SK-N-SH (cell line): Measurements from ENCODE around the gene UGT1A4. TPM values are rescaled to one million over a fixed set of nuclear protein-coding genes. Genes with fewer than 3 reads are reported as not detected.
"Not testable (repeated sequence)": the region's sequence is repeated elsewhere in the genome, so short reads cannot be mapped to it uniquely, and the experiment has no call there.

ENCODE experiments used
- CTCF ChIA-PET: fragments of 300-600, 350-600 bp; formaldehyde crosslinking; extraction: SDS; loops from one replicate; lab custom pipeline; 2021; lab: Yijun Ruan, JAX
- POLR2A ChIA-PET: fragments of 350-600 bp; sonication (Branson Sonifier 250); formaldehyde crosslinking; extraction: SDS; loops from one replicate; lab custom pipeline; 2020; ENCODE audit warnings: antibody characterized with exemption, inconsistent platforms; lab: Yijun Ruan, JAX
- DNase-seq: peaks from one replicate; pipeline ENCODE4 v3.0.0; 2012
- H2AFZ ChIP-seq: fragments of 200-600 bp; sonication (generic); 2 replicates; pipeline ENCODE4 v1.8.1; 2016; ENCODE audit warnings: antibody characterized with exemption, mild to moderate bottlenecking, low read depth
- H3F3A ChIP-seq: fragments of 200-600 bp; sonication (generic); replicated peaks from 2 replicates; pipeline ENCODE3; 2016; ENCODE audit warnings: antibody characterized with exemption, mild to moderate bottlenecking; ENCODE audit not compliant: insufficient read depth
- H3K27ac ChIP-seq, 2 experiments: fragments of 200-500 bp in 1 of 2; fragments of 200-600 bp in 1 of 2; sonication (Bioruptor generic) in 1 of 2; sonication (generic), shearing (Covaris generic) in 1 of 2; 2 replicates each; pipeline versions ENCODE4 v1.5.1 to v1.6.1; 2014 to 2016; ENCODE audit warnings: low read depth in 2 of 2, inconsistent platforms in 1 of 2, low read length in 1 of 2, mild to moderate bottlenecking in 1 of 2, mixed read lengths in 1 of 2
- H3K27me3 ChIP-seq: fragments of 200-600 bp; sonication (generic), shearing (Covaris generic); 2 replicates; pipeline ENCODE4 v1.6.1; 2016; ENCODE audit warnings: mixed run types; ENCODE audit not compliant: insufficient read depth
- H3K36me3 ChIP-seq, 2 experiments: fragments of 200-500 bp in 1 of 2; fragments of 200-600 bp in 1 of 2; sonication (Bioruptor generic) in 1 of 2; sonication (generic) in 1 of 2; replicated peaks in 1 of 2; 2 replicates each; pipeline versions ENCODE3 to v1.5.1; 2014 to 2016; ENCODE audit warnings: low read length in 1 of 2, mild to moderate bottlenecking in 1 of 2; ENCODE audit not compliant: insufficient read depth in 2 of 2, control insufficient read depth in 1 of 2
- H3K4me1 ChIP-seq, 2 experiments: fragments of 200-500 bp in 1 of 2; fragments of 200-600 bp in 1 of 2; sonication (Bioruptor generic) in 1 of 2; sonication (generic), shearing (Covaris generic) in 1 of 2; 2 replicates each; pipeline versions ENCODE4 v1.5.1 to v1.6.1; 2014 to 2016; ENCODE audit warnings: low read depth in 1 of 2, low read length in 1 of 2, mixed run types in 1 of 2; ENCODE audit not compliant: insufficient read depth in 2 of 2, control insufficient read depth in 1 of 2
- H3K4me2 ChIP-seq: fragments of 200-600 bp; sonication (generic), shearing (Covaris generic); 2 replicates; pipeline ENCODE4 v1.6.1; 2017; ENCODE audit warnings: mixed run types
- H3K4me3 ChIP-seq, 2 experiments: fragments of 200-500 bp in 1 of 2; fragments of 200-600 bp in 1 of 2; sonication (Bioruptor generic) in 1 of 2; sonication (generic), shearing (Covaris generic) in 1 of 2; 2 replicates each; pipeline versions ENCODE4 v1.5.1 to v1.8.1; 2014 to 2016; ENCODE audit warnings: low read depth in 2 of 2, inconsistent platforms in 1 of 2, low read length in 1 of 2, mild to moderate bottlenecking in 1 of 2, mixed read lengths in 1 of 2, moderate library complexity in 1 of 2
- H3K79me2 ChIP-seq: fragments of 200-600 bp; sonication (generic); 2 replicates; pipeline ENCODE4 v1.8.1; 2017; ENCODE audit warnings: mild to moderate bottlenecking; ENCODE audit not compliant: insufficient read depth
- H3K9ac ChIP-seq: fragments of 200-600 bp; sonication (generic); 2 replicates; pipeline ENCODE4 v1.6.1; 2017; ENCODE audit warnings: mixed run types
- H3K9me2 ChIP-seq: fragments of 200-600 bp; sonication (generic); 2 replicates; pipeline ENCODE4 v1.6.1; 2017; ENCODE audit warnings: mixed run types
- H3K9me3 ChIP-seq: fragments of 200-600 bp; sonication (generic); 2 replicates; pipeline ENCODE4 v1.6.1; 2017; ENCODE audit warnings: mixed run types, mild to moderate bottlenecking, moderate library complexity
- H4K20me1 ChIP-seq: fragments of 200-600 bp; sonication (generic); 2 replicates; pipeline ENCODE4 v1.6.1; 2017; ENCODE audit warnings: mild to moderate bottlenecking, mixed run types; ENCODE audit not compliant: insufficient read depth
- CHD2 ChIP-seq: fragments of 150-350 bp; IDR thresholded peaks from 2 replicates; pipeline ENCODE4 v1.6.1; 2018; ENCODE audit warnings: low read length; ENCODE audit not compliant: partially characterized antibody
- ELF1 ChIP-seq: IDR thresholded peaks from 2 replicates; pipeline ENCODE4 v1.4.0; 2012
- EZH2phosphoT487 ChIP-seq: fragments of 200-600 bp; sonication (generic); IDR thresholded peaks from 2 replicates; pipeline ENCODE4 v1.6.1; 2017; ENCODE audit warnings: low read depth, mixed run types, mild to moderate bottlenecking, antibody characterized with exemption, moderate library complexity, borderline replicate concordance
- FOSL2 ChIP-seq: IDR thresholded peaks from 2 replicates; pipeline ENCODE4 v1.4.0; 2012; ENCODE audit warnings: low read depth, mild to moderate bottlenecking, moderate library complexity, borderline replicate concordance
- FOXJ3 ChIP-seq: sonication (generic); formaldehyde crosslinking; IDR thresholded peaks from 2 replicates; pipeline ENCODE4 v1.5.1; 2020; ENCODE audit warnings: mild to moderate bottlenecking, missing genetic modification reagents
- FOXM1 ChIP-seq: IDR thresholded peaks from 2 replicates; pipeline ENCODE4 v1.4.0; 2012; ENCODE audit warnings: low read depth, mild to moderate bottlenecking
- GABPA ChIP-seq: IDR thresholded peaks from 2 replicates; pipeline ENCODE4 v1.4.0; 2012; ENCODE audit warnings: low read depth, mild to moderate bottlenecking
- GATA2 ChIP-seq: sonication (generic); formaldehyde crosslinking; IDR thresholded peaks from 2 replicates; pipeline ENCODE4 v1.5.0; 2020; ENCODE audit warnings: mild to moderate bottlenecking, missing genetic modification reagents
- MEF2A ChIP-seq: IDR thresholded peaks from 2 replicates; pipeline ENCODE4 v1.4.0; 2012; ENCODE audit warnings: low read depth, borderline replicate concordance
- MXI1 ChIP-seq: IDR thresholded peaks from 2 replicates; pipeline ENCODE4 v1.6.1; 2012; ENCODE audit warnings: mild to moderate bottlenecking, low read depth, low read length, improper control_type of control experiment
- NFIC ChIP-seq: IDR thresholded peaks from 2 replicates; pipeline ENCODE4 v1.4.0; 2012; ENCODE audit warnings: borderline replicate concordance
- NRF1 ChIP-seq: IDR thresholded peaks from 2 replicates; pipeline ENCODE4 v1.6.1; 2012; ENCODE audit warnings: low read depth, mild to moderate bottlenecking, low read length
- RAD21 ChIP-seq: IDR thresholded peaks from 2 replicates; pipeline ENCODE4 v1.6.1; 2012; ENCODE audit warnings: mild to moderate bottlenecking, low read length
- RCOR1 ChIP-seq: fragments of 150-350 bp; IDR thresholded peaks from 2 replicates; pipeline ENCODE4 v1.6.1; 2017; ENCODE audit warnings: antibody characterized with exemption, low read length
- SIN3A ChIP-seq: IDR thresholded peaks from 2 replicates; pipeline ENCODE4 v1.6.1; 2012; ENCODE audit warnings: low read depth, mild to moderate bottlenecking, low read length, moderate library complexity, borderline replicate concordance
- SMC3 ChIP-seq: IDR thresholded peaks from 2 replicates; pipeline ENCODE4 v1.6.1; 2012; ENCODE audit warnings: low read depth, low read length, improper control_type of control experiment
- TEAD4 ChIP-seq: IDR thresholded peaks from 2 replicates; pipeline ENCODE4 v1.4.0; 2012; ENCODE audit warnings: mild to moderate bottlenecking, borderline replicate concordance; ENCODE audit not compliant: insufficient read depth
- WGBS: methylation state at CpG from one replicate; pipeline ENCODE4 v1.1.6; 2017; ENCODE audit warnings: low lambda C conversion rate; 5-methylcytosine and 5-hydroxymethylcytosine counted together
- polyA plus RNA-seq, 3 experiments: library from polyadenylated mRNA; depleted of rRNA; stranded (reverse); fragments of >200 nt; gene quantifications; 2 replicates each; pipeline ENCODE4 v1.2.3, GENCODE V29; 2012
- TF ChIP-seq, protein P1 (sequence below): IDR thresholded peaks from 2 replicates; pipeline ENCODE4 v1.4.0; 2012; ENCODE audit warnings: low read depth, borderline replicate concordance
- TF ChIP-seq, protein P2 (sequence below): fragments of 150-350 bp; IDR thresholded peaks from 2 replicates; pipeline ENCODE4 v1.6.1; 2016; ENCODE audit warnings: mild to moderate bottlenecking, low read depth, low read length

UGT1A4 gene
- polyA plus RNA-seq, 1 of the 3 experiments (the other 2 are of a cell fraction): not detected

DNA sequence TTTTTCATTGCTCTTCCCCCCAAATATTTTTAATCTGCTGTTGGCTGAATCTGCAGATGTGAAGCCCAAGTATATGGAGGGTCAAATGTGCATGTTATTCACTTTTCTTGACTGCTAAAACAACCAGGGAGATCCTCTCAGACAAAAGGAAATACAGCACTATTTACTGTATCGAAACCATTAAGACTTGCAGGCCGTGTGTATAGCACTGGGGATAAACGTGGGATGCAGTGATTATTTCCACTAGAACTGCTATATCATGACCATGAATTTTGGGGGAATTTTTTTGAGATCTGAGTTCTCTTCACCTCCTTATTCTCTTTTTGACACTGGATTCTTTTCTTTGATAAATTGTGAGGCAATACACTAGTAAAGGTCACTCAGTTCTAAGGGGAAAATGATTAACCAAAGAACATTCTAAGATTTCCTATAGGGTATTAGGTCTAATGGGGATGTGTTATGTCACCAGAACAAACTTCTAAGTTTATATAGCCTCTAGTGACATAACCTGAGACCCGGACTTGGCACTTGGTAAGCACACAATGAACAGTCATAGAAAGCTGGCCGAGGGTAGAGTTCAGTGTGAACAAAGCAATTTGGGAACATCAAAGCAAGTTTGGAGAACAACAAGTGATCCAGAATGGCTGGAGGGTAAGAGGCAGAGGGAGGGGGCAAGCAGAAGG lies 26.7 kb downstream of the UGT1A4 start:
- H3K27ac ChIP-seq: no peak overlapping the region
- no peaks in the 10 kb centered on the region for H3K4me1 ChIP-seq
- H4K20me1 ChIP-seq: no peaks in the 10 kb centered on the region
- H3F3A ChIP-seq: no peaks in the 10 kb centered on the region
- no peak overlapping the region for H3K4me3 ChIP-seq
- CTCF ChIA-PET: no interaction called here
- H3K9me2 ChIP-seq: no peaks in the 10 kb centered on the region
- no peaks in the 10 kb centered on the region for H3K9me3 ChIP-seq
- whole genome bisulfite sequencing: 28% methylated on average over 5 of the region's 5 CpGs
- no peak overlapping the region for H3K4me2 ChIP-seq
- TF ChIP-seq EZH2phosphoT487: no peak
- no peak for TF ChIP-seq NFIC
- no peak for TF ChIP-seq RCOR1
- TF ChIP-seq SMC3: no peak
- no peak for TF ChIP-seq FOSL2
- TF ChIP-seq SIN3A: no peak
- TF ChIP-seq, all 33 proteins: peak for 0
- POLR2A ChIA-PET: no interaction called here
- H3K9ac ChIP-seq: no peak overlapping the region
- no peak overlapping the region for H2AFZ ChIP-seq
- H3K27me3 ChIP-seq: no peaks in the 10 kb centered on the region; the same call in 1 of the 2 replicates
- no peaks in the 10 kb centered on the region for H3K79me2 ChIP-seq
- no peak for DNase-seq
- no peaks in the 10 kb centered on the region for H3K36me3 ChIP-seq

DNA sequence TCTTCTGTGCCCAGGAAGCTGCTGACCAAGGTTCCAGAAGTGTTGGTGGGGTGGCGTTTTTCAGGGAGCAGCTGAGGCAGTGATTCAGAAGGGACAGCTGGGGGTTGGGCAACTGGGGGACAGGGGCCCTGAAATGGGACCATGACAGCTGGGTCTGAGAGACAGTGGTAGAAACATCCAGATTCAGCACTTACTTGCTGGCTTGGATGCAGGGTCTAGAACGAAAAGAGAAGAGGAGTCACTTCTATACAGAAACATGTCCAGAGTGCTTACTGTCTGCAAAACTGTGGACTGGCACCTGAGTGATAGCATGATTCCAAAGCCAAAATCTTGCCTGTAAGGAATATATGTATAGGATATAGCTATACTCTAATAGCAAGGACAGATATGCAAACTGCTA lies 27.3 kb downstream of the UGT1A4 start:
- WGBS: 9% methylated on average over 2 of the region's 2 CpGs
- H3F3A ChIP-seq, H3K27me3 ChIP-seq, H3K9ac ChIP-seq, H3K9me2 ChIP-seq, H3K4me2 ChIP-seq, H3K27ac ChIP-seq, H2AFZ ChIP-seq, H3K4me1 ChIP-seq, H3K36me3 ChIP-seq, H3K79me2 ChIP-seq, H4K20me1 ChIP-seq, DNase-seq, H3K9me3 ChIP-seq, POLR2A ChIA-PET, H3K4me3 ChIP-seq: not testable (repeated sequence)
- CTCF ChIA-PET: interaction anchor here (1.9 kb wide), 1 partner anchor 34 kb away, joined by 6 read pairs; no protein-coding TSS in a partner anchor

DNA sequence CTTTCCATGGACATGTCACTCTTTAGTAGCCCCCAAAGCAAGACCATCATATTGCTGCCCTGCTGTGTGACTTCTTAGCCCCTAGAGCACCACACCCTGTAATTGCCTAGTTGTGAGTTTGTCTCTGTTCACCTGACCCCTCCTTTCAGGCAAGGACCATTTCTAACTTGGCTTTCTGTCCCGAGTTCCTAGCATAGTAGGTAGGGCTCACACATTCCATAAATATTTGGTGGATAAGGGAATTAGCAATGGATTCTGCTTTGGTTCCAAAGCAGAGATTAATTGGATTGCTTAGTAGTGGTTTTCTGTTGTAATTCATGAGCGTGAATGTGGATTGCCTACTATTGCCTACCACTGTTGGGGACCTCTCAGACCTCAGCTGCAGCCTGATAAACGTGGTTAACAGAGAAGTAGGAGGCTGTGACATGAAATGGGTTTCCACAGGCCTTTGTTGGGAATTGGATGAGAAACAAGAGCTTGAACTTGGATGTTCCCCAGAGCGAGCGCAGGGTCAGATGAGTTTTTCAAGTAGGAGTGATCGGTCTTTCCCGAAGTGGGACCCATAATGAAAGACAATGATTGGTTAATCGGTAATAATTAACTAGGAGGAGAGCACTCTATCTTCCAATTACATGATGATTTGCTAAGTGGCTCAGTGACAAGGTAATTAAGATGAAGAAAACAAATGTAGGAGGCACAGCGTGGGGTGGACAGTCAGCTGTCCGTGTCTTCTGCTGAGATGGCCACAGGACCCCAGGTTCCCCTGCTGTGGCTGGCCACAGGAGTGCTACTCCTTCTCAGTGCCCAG lies 28.1 kb downstream of the UGT1A4 start:
- H3K4me2 ChIP-seq: no peak overlapping the region
- no peaks in the 10 kb centered on the region for H3K9me3 ChIP-seq
- POLR2A ChIA-PET: no interaction called here
- H3K9ac ChIP-seq: no peak overlapping the region
- H3K36me3 ChIP-seq: no peaks in the 10 kb centered on the region
- no peak overlapping the region for H2AFZ ChIP-seq
- no peaks in the 10 kb centered on the region for H4K20me1 ChIP-seq
- H3K27ac ChIP-seq: no peak overlapping the region
- no peak overlapping the region for H3K4me3 ChIP-seq
- CTCF ChIA-PET: interaction anchor here (1.9 kb wide), 1 partner anchor 35 kb away, joined by 6 read pairs; no protein-coding TSS in a partner anchor
- TF ChIP-seq FOSL2 (no peak), FOXJ3 (no peak), ELF1 (no peak), FOXM1 (no peak), RAD21 (no peak), NFIC (no peak), NRF1 (no peak), CHD2 (no peak), MXI1 (no peak), SIN3A (no peak), GABPA (no peak), GATA2 (CRISPR knock-in tag) (no peak), TEAD4 (no peak), MEF2A (no peak)
- TF ChIP-seq, protein P1, sequence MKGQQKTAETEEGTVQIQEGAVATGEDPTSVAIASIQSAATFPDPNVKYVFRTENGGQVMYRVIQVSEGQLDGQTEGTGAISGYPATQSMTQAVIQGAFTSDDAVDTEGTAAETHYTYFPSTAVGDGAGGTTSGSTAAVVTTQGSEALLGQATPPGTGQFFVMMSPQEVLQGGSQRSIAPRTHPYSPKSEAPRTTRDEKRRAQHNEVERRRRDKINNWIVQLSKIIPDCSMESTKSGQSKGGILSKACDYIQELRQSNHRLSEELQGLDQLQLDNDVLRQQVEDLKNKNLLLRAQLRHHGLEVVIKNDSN: no peak
- TF ChIP-seq, protein P2, sequence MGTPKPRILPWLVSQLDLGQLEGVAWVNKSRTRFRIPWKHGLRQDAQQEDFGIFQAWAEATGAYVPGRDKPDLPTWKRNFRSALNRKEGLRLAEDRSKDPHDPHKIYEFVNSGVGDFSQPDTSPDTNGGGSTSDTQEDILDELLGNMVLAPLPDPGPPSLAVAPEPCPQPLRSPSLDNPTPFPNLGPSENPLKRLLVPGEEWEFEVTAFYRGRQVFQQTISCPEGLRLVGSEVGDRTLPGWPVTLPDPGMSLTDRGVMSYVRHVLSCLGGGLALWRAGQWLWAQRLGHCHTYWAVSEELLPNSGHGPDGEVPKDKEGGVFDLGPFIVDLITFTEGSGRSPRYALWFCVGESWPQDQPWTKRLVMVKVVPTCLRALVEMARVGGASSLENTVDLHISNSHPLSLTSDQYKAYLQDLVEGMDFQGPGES: no peak
- H3K4me1 ChIP-seq: no peaks in the 10 kb centered on the region
- H3K79me2 ChIP-seq: no peaks in the 10 kb centered on the region
- no peaks in the 10 kb centered on the region for H3K9me2 ChIP-seq
- DNase-seq: no peak
- WGBS: 53% methylated on average over 10 of the region's 10 CpGs
- no peaks in the 10 kb centered on the region; the same call in 1 of the 2 replicates for H3K27me3 ChIP-seq
- no peaks in the 10 kb centered on the region for H3F3A ChIP-seq
